Measurements from ENCODE around the gene FN1. TPM values are rescaled to one million over a fixed set of nuclear protein-coding genes. Genes with fewer than 3 reads are reported as not detected.

FN1 gene
- total RNA-seq (2021) (39.4 and 42.5 TPM in 2 replicates), Bru-seq, nascent RNA (percentile 43 among the genes with signal in this experiment), BruChase-seq, experiment 1, labeled RNA remaining after a 2-hour chase (percentile 63 among the genes with signal in this experiment), BruChase-seq, experiment 2, labeled RNA remaining after a 6-hour chase (percentile 71 among the genes with signal in this experiment)
- long read RNA-seq, full-length matches to known transcripts: 8 of 22 reads
- long read RNA-seq, partial matches to known transcripts: 8 of 22 reads
- long read RNA-seq, other reads (novel, unspliced or antisense): 6 of 22 reads

GRCh38 chr2:215435870-215436704, at the start of gene FN1:
FN1 (minus strand) TSS chr2:215436068; CDS start chr2:215435802, 266 bp downstream.
- peak in 1 of 2 experiments; percentile 74 for DNase-seq
- Histone ChIP-seq H3K27ac (no peak within 1 kb of the TSS), H3K4me2 (peak within 1 kb of the TSS; percentile 91), H3K4me1 (replicated peaks; ENCODE audit: insufficient read depth) (peaks cover 15% of the 10 kb centered on the region), H3K9me2 (ENCODE audit: insufficient read depth) (no peaks in the 10 kb centered on the region; the same call in 1 of the 2 replicates), H3K27me3 (ENCODE audit: insufficient read depth, low read depth) (no peaks in the 10 kb centered on the region), H2AFZ (peak within 1 kb of the TSS; percentile 92), H3F3A (ENCODE audit: insufficient read depth, low read depth) (peaks cover 6% of the 10 kb centered on the region; the same call in 1 of the 2 replicates), H3K4me3 (peak within 1 kb of the TSS; percentile 70), H4K20me1 (ENCODE audit: insufficient read depth) (no peaks in the 10 kb centered on the region), H3K9me3 (ENCODE audit: insufficient read depth, low read depth) (peaks cover 4% of the 10 kb centered on the region; the same call in 1 of the 2 replicates), H3K36me3 (ENCODE audit: low read depth) (no peaks in the 10 kb centered on the region), H3K79me2 (ENCODE audit: low read depth) (no peaks in the 10 kb centered on the region)
- POLR2A ChIA-PET (ENCODE audit: unreplicated experiment): no interaction called here
- TSS peak; percentile 87 for BruUV-seq (replicated peaks)
- no peak for TF ChIP-seq EZH2 (IDR thresholded peaks at IDR 0.05; ENCODE audit: low read depth)
- no peak for TF ChIP-seq CTCF (conservative IDR thresholded peaks at IDR 0.05)
- CTCF ChIA-PET: no interaction called here
- intact Hi-C loops (cut with micrococcal nuclease; ENCODE audit: unreplicated experiment): loop anchor here (1.0 to 2.0 kb wide), 3 partner anchors 25 to 183 kb away; partner anchors contain the start of gene ATIC

- intact Hi-C loops (cut with micrococcal nuclease; ENCODE audit: unreplicated experiment): no loop called here
- Histone ChIP-seq H3K27me3 (ENCODE audit: insufficient read depth, low read depth) (no peaks in the 10 kb centered on the region), H3K4me1 (replicated peaks; ENCODE audit: insufficient read depth) (no peaks in the 10 kb centered on the region), H3K79me2 (ENCODE audit: low read depth) (no peaks in the 10 kb centered on the region), H3K9me3 (ENCODE audit: insufficient read depth, low read depth) (no peaks in the 10 kb centered on the region), H3K27ac (no peak overlapping the region), H2AFZ (no peak overlapping the region), H3K9me2 (ENCODE audit: insufficient read depth) (no peaks in the 10 kb centered on the region; the same call in 1 of the 2 replicates), H3K4me2 (no peak overlapping the region), H4K20me1 (ENCODE audit: insufficient read depth) (no peaks in the 10 kb centered on the region), H3K4me3 (no peak overlapping the region), H3K36me3 (ENCODE audit: low read depth) (no peaks in the 10 kb centered on the region), H3F3A (ENCODE audit: insufficient read depth, low read depth) (no peaks in the 10 kb centered on the region)
- BruUV-seq (replicated peaks): no TSS peak
- ChIA-PET POLR2A (ENCODE audit: unreplicated experiment) (no interaction called here), CTCF (no interaction called here)
- TF ChIP-seq CTCF (conservative IDR thresholded peaks at IDR 0.05) (no peak), EZH2 (IDR thresholded peaks at IDR 0.05; ENCODE audit: low read depth) (no peak)
- no peak for DNase-seq
These were observed 49.2 kb upstream of the FN1 start for GRCh38 chr2:215485032-215485431.

GRCh38 chr2:215484570-215484969, 48.7 kb upstream of the FN1 start:
- DNase-seq: no peak
- POLR2A ChIA-PET (ENCODE audit: unreplicated experiment): interaction anchor here (0.6 kb wide), 1 partner anchor 168 kb away, joined by 3 read pairs; no protein-coding TSS in a partner anchor
- intact Hi-C loops (cut with micrococcal nuclease; ENCODE audit: unreplicated experiment): no loop called here
- Histone ChIP-seq H3K9me2 (ENCODE audit: insufficient read depth) (no peaks in the 10 kb centered on the region; the same call in 1 of the 2 replicates), H2AFZ (no peak overlapping the region), H3K27ac (no peak overlapping the region), H3F3A (ENCODE audit: insufficient read depth, low read depth) (no peaks in the 10 kb centered on the region), H3K4me1 (replicated peaks; ENCODE audit: insufficient read depth) (no peaks in the 10 kb centered on the region), H4K20me1 (ENCODE audit: insufficient read depth) (no peaks in the 10 kb centered on the region), H3K36me3 (ENCODE audit: low read depth) (no peaks in the 10 kb centered on the region), H3K79me2 (ENCODE audit: low read depth) (no peaks in the 10 kb centered on the region), H3K9me3 (ENCODE audit: insufficient read depth, low read depth) (no peaks in the 10 kb centered on the region), H3K4me3 (no peak overlapping the region), H3K4me2 (no peak overlapping the region), H3K27me3 (ENCODE audit: insufficient read depth, low read depth) (no peaks in the 10 kb centered on the region)
- CTCF ChIA-PET: no interaction called here
- TF ChIP-seq EZH2 (IDR thresholded peaks at IDR 0.05; ENCODE audit: low read depth) (no peak), CTCF (conservative IDR thresholded peaks at IDR 0.05) (no peak)
- BruUV-seq (replicated peaks): no TSS peak

All from PC-9 (cell line).